Transverse colon (tissue), 4 donors: ENCODE data around the gene VPS37D.

ENCODE experiments used
- CTCF ChIP-seq, 5 experiments: fragments of 200-600 bp in 3 of 5; fragments of 450-650 bp in 2 of 5; sonication (generic) in 3 of 5; IDR thresholded peaks; 1 replicate in 2 of 5; 2 replicates in 3 of 5; pipeline ENCODE4 v1.5.1; 2016 to 2017; ENCODE audit warnings: antibody characterized with exemption in 5 of 5, inconsistent platforms in 3 of 5, mild to moderate bottlenecking in 2 of 5, moderate library complexity in 1 of 5
- EP300 ChIP-seq: sonication (generic); formaldehyde crosslinking; IDR thresholded peaks from one replicate; pipeline ENCODE4 v1.6.1; 2017; ENCODE audit warnings: antibody characterized with exemption, low read depth
- POLR2A ChIP-seq: fragments of 450-650 bp; IDR thresholded peaks from one replicate; pipeline ENCODE4 v1.6.1; 2016; ENCODE audit warnings: antibody characterized with exemption, mild to moderate bottlenecking, moderate library complexity
- POLR2AphosphoS5 ChIP-seq, 3 donors: sonication (generic); formaldehyde crosslinking; IDR thresholded peaks; one replicate each; pipeline ENCODE4 v1.6.1; 2016; ENCODE audit warnings: antibody characterized with exemption in 3 of 3

GRCh38 chr7:73659983-73660382, 7.6 kb upstream of the VPS37D start:
- no peak for TF ChIP-seq POLR2A
- TF ChIP-seq CTCF (IDR thresholded peaks at IDR 0.05), result no peak
- TF ChIP-seq POLR2AphosphoS5 (IDR thresholded peaks at IDR 0.05), result no peak
- no peak for TF ChIP-seq EP300
